MM.1S (cell line): ENCODE data around the gene PHF3.

ENCODE experiments used
- DNase-seq: peaks from one replicate; pipeline ENCODE4 v3.0.0-alpha.2; 2015
- H2AFZ ChIP-seq: fragments of 300-600 bp; sonication (generic); 2 replicates; pipeline ENCODE4 v1.6.0; 2016; ENCODE audit warnings: antibody characterized with exemption, low read length
- H3F3A ChIP-seq: fragments of 300-600 bp; sonication (generic); 2 replicates; pipeline ENCODE4 v1.6.1; 2016; ENCODE audit warnings: mild to moderate bottlenecking, antibody characterized with exemption, low read length, moderate library complexity, mixed read lengths; ENCODE audit not compliant: insufficient read depth
- H3K27ac ChIP-seq: fragments of 300-600 bp; sonication (generic); 2 replicates; pipeline ENCODE4 v1.5.1; 2016; ENCODE audit warnings: mild to moderate bottlenecking, low read length
- H3K27me3 ChIP-seq: fragments of 300-600 bp; sonication (generic); replicated peaks from 2 replicates; pipeline ENCODE4 v1.6.0; 2016; ENCODE audit warnings: low read length; ENCODE audit not compliant: insufficient read depth
- H3K36me3 ChIP-seq: fragments of 300-600 bp; sonication (generic); replicated peaks from 2 replicates; pipeline ENCODE4 v1.6.1; 2016; ENCODE audit warnings: mild to moderate bottlenecking, low read length, mixed read lengths; ENCODE audit not compliant: insufficient read depth
- H3K4me1 ChIP-seq: fragments of 300-600 bp; sonication (generic); 2 replicates; pipeline ENCODE4 v1.6.1; 2016; ENCODE audit warnings: low read length, mixed read lengths
- H3K4me2 ChIP-seq: fragments of 300-600 bp; sonication (generic); 2 replicates; pipeline ENCODE4 v1.6.0; 2016; ENCODE audit warnings: low read depth, low read length
- H3K4me3 ChIP-seq: fragments of 300-600 bp; sonication (generic); 2 replicates; pipeline ENCODE4 v1.5.1; 2016; ENCODE audit warnings: low read length, mixed read lengths
- H3K79me2 ChIP-seq: fragments of 300-600 bp; sonication (generic); 2 replicates; pipeline ENCODE4 v1.6.1; 2016; ENCODE audit warnings: mixed run types, low read length, mixed read lengths
- H3K9ac ChIP-seq: fragments of 300-600 bp; sonication (generic); 2 replicates; pipeline ENCODE4 v1.6.1; 2016; ENCODE audit warnings: low read length, mixed read lengths
- H3K9me2 ChIP-seq: fragments of 300-600 bp; sonication (generic); replicated peaks from 2 replicates; pipeline ENCODE4 v1.6.1; 2016; ENCODE audit warnings: mild to moderate bottlenecking, low read length, mixed read lengths; ENCODE audit not compliant: insufficient read depth
- H3K9me3 ChIP-seq: fragments of 300-600 bp; sonication (generic); replicated peaks from 2 replicates; pipeline ENCODE4 v1.6.1; 2016; ENCODE audit warnings: mild to moderate bottlenecking, low read length, mixed read lengths; ENCODE audit not compliant: insufficient read depth
- H4K20me1 ChIP-seq: fragments of 300-600 bp; sonication (generic); 2 replicates; pipeline ENCODE4 v1.6.1; 2016; ENCODE audit warnings: mild to moderate bottlenecking, low read length, moderate library complexity, mixed read lengths; ENCODE audit not compliant: insufficient read depth
- EZH2 ChIP-seq: fragments of 300-600 bp; sonication (generic); optimal IDR thresholded peaks from 2 replicates; pipeline ENCODE3; 2017; ENCODE audit warnings: low read depth, mild to moderate bottlenecking, antibody characterized with exemption, low read length, mixed read lengths
- EZH2phosphoT487 ChIP-seq: fragments of 300-600 bp; sonication (generic); IDR thresholded peaks from 2 replicates; pipeline ENCODE4 v1.6.1; 2018; ENCODE audit warnings: antibody characterized with exemption, low read length
- TF ChIP-seq, protein P1 (sequence below): fragments of 300-600 bp; sonication (generic); IDR thresholded peaks from 2 replicates; pipeline ENCODE4 v1.5.1; 2016; ENCODE audit warnings: antibody characterized with exemption, low read length, mixed read lengths

The PHF3 gene

DNA sequence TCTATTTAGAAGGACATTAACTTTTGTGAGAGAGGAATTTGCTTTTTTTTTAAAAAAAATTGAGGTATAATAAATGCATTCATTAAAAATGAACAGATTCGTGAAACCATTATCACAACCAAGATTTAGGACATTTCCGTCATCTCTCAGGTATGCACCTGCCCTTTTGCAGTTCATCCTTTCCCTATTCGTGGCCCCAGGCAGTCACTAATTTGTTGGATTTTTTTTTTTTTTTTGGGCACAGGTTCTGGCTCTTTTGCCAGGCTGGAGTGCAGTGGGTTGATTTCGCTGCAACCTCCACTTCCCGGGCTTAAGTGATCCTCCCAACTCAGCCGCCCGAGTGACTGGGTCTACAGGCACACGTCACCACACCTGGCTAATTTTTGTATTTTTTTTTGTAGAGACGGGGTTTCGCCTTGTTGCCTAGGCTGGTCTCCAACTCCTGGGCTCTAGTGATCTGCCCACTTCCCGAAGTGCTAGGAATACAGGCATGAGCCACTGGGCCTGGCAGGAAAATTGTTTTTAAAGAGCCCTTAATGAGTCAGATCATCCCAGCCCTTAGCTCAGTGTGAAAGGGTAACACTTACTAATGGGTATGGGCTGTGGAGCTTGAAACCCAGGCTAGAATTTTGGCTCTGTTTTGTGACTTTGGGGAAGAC, 9.2 kb downstream of the PHF3 start:
- Histone ChIP-seq H3F3A (no peaks in the 10 kb centered on the region), H3K36me3 (no peaks in the 10 kb centered on the region), H3K9me3 (no peaks in the 10 kb centered on the region), H2AFZ (no peak overlapping the region), H3K9me2 (no peaks in the 10 kb centered on the region), H3K4me3 (no peak overlapping the region), H3K79me2 (peaks cover 97% of the 10 kb centered on the region), H4K20me1 (peaks cover 31% of the 10 kb centered on the region), H3K27me3 (no peaks in the 10 kb centered on the region), H3K27ac (no peak overlapping the region), H3K4me2 (no peak overlapping the region), H3K9ac (no peak overlapping the region), H3K4me1 (no peaks in the 10 kb centered on the region)
- no peak for DNase-seq
- TF ChIP-seq, protein P1, sequence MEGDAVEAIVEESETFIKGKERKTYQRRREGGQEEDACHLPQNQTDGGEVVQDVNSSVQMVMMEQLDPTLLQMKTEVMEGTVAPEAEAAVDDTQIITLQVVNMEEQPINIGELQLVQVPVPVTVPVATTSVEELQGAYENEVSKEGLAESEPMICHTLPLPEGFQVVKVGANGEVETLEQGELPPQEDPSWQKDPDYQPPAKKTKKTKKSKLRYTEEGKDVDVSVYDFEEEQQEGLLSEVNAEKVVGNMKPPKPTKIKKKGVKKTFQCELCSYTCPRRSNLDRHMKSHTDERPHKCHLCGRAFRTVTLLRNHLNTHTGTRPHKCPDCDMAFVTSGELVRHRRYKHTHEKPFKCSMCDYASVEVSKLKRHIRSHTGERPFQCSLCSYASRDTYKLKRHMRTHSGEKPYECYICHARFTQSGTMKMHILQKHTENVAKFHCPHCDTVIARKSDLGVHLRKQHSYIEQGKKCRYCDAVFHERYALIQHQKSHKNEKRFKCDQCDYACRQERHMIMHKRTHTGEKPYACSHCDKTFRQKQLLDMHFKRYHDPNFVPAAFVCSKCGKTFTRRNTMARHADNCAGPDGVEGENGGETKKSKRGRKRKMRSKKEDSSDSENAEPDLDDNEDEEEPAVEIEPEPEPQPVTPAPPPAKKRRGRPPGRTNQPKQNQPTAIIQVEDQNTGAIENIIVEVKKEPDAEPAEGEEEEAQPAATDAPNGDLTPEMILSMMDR: no peak
- TF ChIP-seq EZH2phosphoT487 (no peak), EZH2 (no peak)

DNA sequence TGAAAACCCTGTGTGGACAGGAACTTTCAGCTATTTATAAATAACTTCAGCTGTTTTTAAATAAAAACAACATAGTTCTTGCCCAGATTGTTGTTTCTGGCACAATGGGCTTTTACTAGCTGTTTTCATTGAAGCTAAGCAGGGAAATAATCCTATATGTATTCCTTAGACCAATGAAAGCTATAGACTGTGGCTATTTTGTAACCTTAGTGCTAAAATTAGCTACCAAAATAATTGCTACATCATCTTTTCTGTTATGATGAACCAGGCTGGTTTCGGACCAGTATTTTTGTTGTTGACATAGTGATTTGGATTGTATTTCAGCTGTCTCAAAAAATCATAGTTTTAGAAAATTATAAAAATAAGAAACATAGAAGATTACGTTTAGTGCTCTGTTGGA, 13.7 kb downstream of the PHF3 start:
- Histone ChIP-seq H3K4me1 (no peaks in the 10 kb centered on the region), H3K79me2 (peaks cover 97% of the 10 kb centered on the region), H3K27ac (no peak overlapping the region), H3K4me3 (no peak overlapping the region), H3K27me3 (no peaks in the 10 kb centered on the region), H3K9me3 (no peaks in the 10 kb centered on the region), H2AFZ (no peak overlapping the region), H3K36me3 (no peaks in the 10 kb centered on the region; the same call in 1 of the 2 replicates), H3K9me2 (no peaks in the 10 kb centered on the region), H3K9ac (no peak overlapping the region), H4K20me1 (peaks cover 19% of the 10 kb centered on the region; the same call in 1 of the 2 replicates), H3F3A (no peaks in the 10 kb centered on the region), H3K4me2 (no peak overlapping the region)
- TF ChIP-seq EZH2 (no peak), EZH2phosphoT487 (no peak)
- TF ChIP-seq, protein P1: no peak
- no peak for DNase-seq

DNA sequence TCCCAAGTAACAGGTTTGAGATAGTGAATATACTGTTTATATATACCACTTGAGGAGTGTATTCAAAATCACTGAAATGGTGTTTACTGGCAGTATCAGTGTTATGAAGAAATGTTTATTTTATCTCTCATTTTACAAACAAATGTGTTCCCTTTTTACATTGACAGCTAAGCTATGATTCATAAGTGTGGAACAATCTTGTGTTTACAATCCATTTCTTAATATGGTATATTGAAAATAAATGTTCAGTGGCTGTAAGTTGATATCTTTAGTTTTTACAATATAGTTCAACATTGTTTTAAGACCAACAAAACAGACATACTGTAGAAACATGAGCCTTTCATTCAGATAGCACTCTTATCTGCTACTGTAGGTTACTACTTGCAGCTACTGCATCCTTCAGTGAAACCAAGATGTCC, 14.3 kb downstream of the PHF3 start:
- Histone ChIP-seq H3K9me2 (no peaks in the 10 kb centered on the region), H3F3A (no peaks in the 10 kb centered on the region), H3K4me1 (no peaks in the 10 kb centered on the region), H4K20me1 (peaks cover 20% of the 10 kb centered on the region; the same call in 1 of the 2 replicates), H3K27ac (no peak overlapping the region), H3K27me3 (no peaks in the 10 kb centered on the region), H3K36me3 (no peaks in the 10 kb centered on the region; the same call in 1 of the 2 replicates), H3K4me3 (no peak overlapping the region), H3K4me2 (no peak overlapping the region), H3K79me2 (peaks cover 97% of the 10 kb centered on the region), H3K9ac (no peak overlapping the region), H3K9me3 (no peaks in the 10 kb centered on the region), H2AFZ (no peak overlapping the region)
- TF ChIP-seq EZH2phosphoT487: no peak
- no peak for TF ChIP-seq EZH2
- TF ChIP-seq, protein P1: no peak
- DNase-seq: no peak
